HG02571 (cell line): ENCODE data around the gene FMR1NB.

Experiments
- ATAC-seq: cut with Tn5 transposase; IDR thresholded peaks from one replicate; pipeline ENCODE4 v1.9.1; 2021; ENCODE audit warnings: mild to moderate bottlenecking, moderate library complexity; ENCODE audit not compliant: unreplicated experiment

FMR1NB gene

GRCh38 chrX:147981038-147981752, at the start of gene FMR1NB:
TSS of gene FMR1NB (plus strand) at chrX:147981337. CDS start at chrX:147981403, 66 bp downstream.
- ATAC-seq: no peak

GRCh38 chrX:147933815-147934214, 47.3 kb upstream of the FMR1NB start:
- ATAC-seq: no peak

- ATAC-seq: no peak
These were observed 45.9 kb upstream of the FMR1NB start for GRCh38 chrX:147935156-147935758.

GRCh38 chrX:147945286-147945685, 35.9 kb upstream of the FMR1NB start:
- no peak for ATAC-seq

- no peak for ATAC-seq
These were observed 32.6 kb upstream of the FMR1NB start for GRCh38 chrX:147948531-147948930.

GRCh38 chrX:147950352-147950751, 30.8 kb upstream of the FMR1NB start:
- ATAC-seq: no peak

- no peak for ATAC-seq
These were observed 27.2 kb upstream of the FMR1NB start for GRCh38 chrX:147953976-147954375.

GRCh38 chrX:147957291-147957690, 23.8 kb upstream of the FMR1NB start:
- no peak for ATAC-seq

- ATAC-seq: no peak
These were observed 22.8 kb upstream of the FMR1NB start for GRCh38 chrX:147958291-147958690.

GRCh38 chrX:147960722-147961121, 20.4 kb upstream of the FMR1NB start:
- no peak for ATAC-seq

- no peak for ATAC-seq
These were observed 18.7 kb upstream of the FMR1NB start for GRCh38 chrX:147962476-147962875.

GRCh38 chrX:147978931-147979330, 2.2 kb upstream of the FMR1NB start:
- ATAC-seq: no peak

- ATAC-seq: no peak
These were observed 39.2 kb downstream of the FMR1NB start for GRCh38 chrX:148020329-148020728.

GRCh38 chrX:148024425-148025148, 43.5 kb downstream of the FMR1NB start:
- ATAC-seq: peak; percentile 88

- ATAC-seq: no peak
These were observed 54.2 kb downstream of the FMR1NB start for GRCh38 chrX:148035380-148035779.

- no peak for ATAC-seq
These were observed 55.9 kb downstream of the FMR1NB start for GRCh38 chrX:148037020-148037419.

- ATAC-seq: no peak
These were observed 62.2 kb downstream of the FMR1NB start for GRCh38 chrX:148043271-148043855.

GRCh38 chrX:148047200-148047599, 66.1 kb downstream of the FMR1NB start:
- ATAC-seq: no peak

- no peak for ATAC-seq
These were observed 68.3 kb downstream of the FMR1NB start for GRCh38 chrX:148049441-148049840.

- no peak for ATAC-seq
These were observed 70.8 kb downstream of the FMR1NB start for GRCh38 chrX:148051973-148052372.

GRCh38 chrX:148067285-148067684, 86.1 kb downstream of the FMR1NB start:
- ATAC-seq: no peak
